WTC11 (cell line): ENCODE results near the gene VEZT. TPM values are rescaled to one million over a fixed set of nuclear protein-coding genes. Genes with fewer than 3 reads are reported as not detected.

Source experiments
- ATAC-seq: fragments of 200-7000 bp; cut with Tn5 transposase; 2 replicates; pipeline ENCODE4 v1.10.0; 2021; ENCODE audit warnings: mild to moderate bottlenecking, moderate library complexity
- CTCF ChIA-PET: fragments of 300-600 bp; sonication (Branson Sonifier 250); formaldehyde crosslinking; loops from one replicate; lab custom pipeline; 2021; ENCODE audit warnings: antibody characterized with exemption; lab: Charles Lee
- POLR2A ChIA-PET: fragments of 350-600 bp; sonication (Branson Sonifier 250); formaldehyde crosslinking; loops from one replicate; lab custom pipeline; 2021; ENCODE audit warnings: antibody characterized with exemption; lab: Charles Lee
- DNase-seq: peaks from one replicate; pipeline ENCODE4 v3.0.0; 2021; ENCODE audit warnings: low spot score
- H3K27ac Mint-ChIP-seq: 2 replicates; pipeline ENCODE4 v1.8.0; 2021; ENCODE audit warnings: mixed read lengths
- H3K27me3 Mint-ChIP-seq: 2 replicates; pipeline ENCODE4 v1.8.0; 2021; ENCODE audit warnings: low read depth, mild to moderate bottlenecking, moderate library complexity, mixed read lengths
- H3K36me3 Mint-ChIP-seq: 2 replicates; pipeline ENCODE4 v1.8.0; 2021; ENCODE audit warnings: mixed read lengths
- H3K4me1 Mint-ChIP-seq: 2 replicates; pipeline ENCODE4 v1.8.0; 2022; ENCODE audit warnings: mixed read lengths
- H3K4me3 Mint-ChIP-seq: 2 replicates; pipeline ENCODE4 v1.8.0; 2021; ENCODE audit warnings: mild to moderate bottlenecking, moderate library complexity, mixed read lengths
- H3K9me3 Mint-ChIP-seq: 2 replicates; pipeline ENCODE4 v1.8.0; 2021; ENCODE audit warnings: mixed read lengths
- ESRRA ChIP-seq: sonication (generic); formaldehyde crosslinking; IDR thresholded peaks from 2 replicates; pipeline ENCODE4 v1.8.1; 2022; ENCODE audit warnings: mild to moderate bottlenecking, missing genetic modification reagents, borderline replicate concordance
- GABPB1 ChIP-seq: sonication (generic); formaldehyde crosslinking; IDR thresholded peaks from 2 replicates; pipeline ENCODE4 v1.8.1; 2023; ENCODE audit warnings: mild to moderate bottlenecking, missing genetic modification reagents
- HMGA2 ChIP-seq: fragments of 250-450 bp; sonication (Bioruptor Pico); IDR thresholded peaks from 2 replicates; pipeline ENCODE4 v1.4.0; 2021; ENCODE audit warnings: mild to moderate bottlenecking, moderate library complexity
- IRF2 ChIP-seq: sonication (generic); formaldehyde crosslinking; IDR thresholded peaks from 2 replicates; pipeline ENCODE4 v1.8.0; 2022; ENCODE audit warnings: low read depth, missing genetic modification reagents, borderline replicate concordance
- MXD4 ChIP-seq: fragments of 250-450 bp; sonication (Bioruptor Pico); IDR thresholded peaks from 2 replicates; pipeline ENCODE4 v1.8.0; 2021; ENCODE audit warnings: mild to moderate bottlenecking, moderate library complexity, borderline replicate concordance
- NR2C2 ChIP-seq: sonication (generic); formaldehyde crosslinking; IDR thresholded peaks from 2 replicates; pipeline ENCODE4 v1.8.0; 2022; ENCODE audit warnings: mild to moderate bottlenecking, missing genetic modification reagents
- TCF7 ChIP-seq: sonication (generic); formaldehyde crosslinking; IDR thresholded peaks from 2 replicates; pipeline ENCODE4 v1.8.0; 2022; ENCODE audit warnings: mild to moderate bottlenecking, low read depth, missing genetic modification reagents, moderate library complexity
- ZBTB21 ChIP-seq: sonication (generic); formaldehyde crosslinking; IDR thresholded peaks from 2 replicates; pipeline ENCODE4 v1.8.1; 2023; ENCODE audit warnings: mild to moderate bottlenecking, missing genetic modification reagents, borderline replicate concordance
- ZNF121 ChIP-seq: sonication (generic); formaldehyde crosslinking; IDR thresholded peaks from 2 replicates; pipeline ENCODE4 v1.8.0; 2023; ENCODE audit warnings: missing genetic modification reagents
- total RNA-seq: library from RNA; stranded (reverse); gene quantifications from 3 replicates; pipeline ENCODE4 v1.2.3, GENCODE V29; 2021
- TF ChIP-seq, protein P1 (sequence below): fragments of 250-450 bp; sonication (Bioruptor Pico); IDR thresholded peaks from 2 replicates; pipeline ENCODE4 v1.9.0; 2021; ENCODE audit warnings: moderate library complexity, mild to moderate bottlenecking, inconsistent platforms, borderline replicate concordance
- TF ChIP-seq, protein P2 (sequence below): sonication (generic); formaldehyde crosslinking; IDR thresholded peaks from 2 replicates; pipeline ENCODE4 v1.8.1; 2022; ENCODE audit warnings: low read depth, mild to moderate bottlenecking, moderate library complexity, missing genetic modification reagents, borderline replicate concordance
- TF ChIP-seq, protein P3 (sequence below): sonication (generic); formaldehyde crosslinking; IDR thresholded peaks from 2 replicates; pipeline ENCODE4 v1.8.1; 2022; ENCODE audit warnings: mild to moderate bottlenecking, moderate library complexity, missing genetic modification reagents
- TF ChIP-seq, protein P4 (sequence below): sonication (generic); formaldehyde crosslinking; IDR thresholded peaks from 2 replicates; pipeline ENCODE4 v1.8.1; 2023; ENCODE audit warnings: mild to moderate bottlenecking, missing genetic modification reagents, borderline replicate concordance
- TF ChIP-seq, protein P5 (sequence below): sonication (generic); formaldehyde crosslinking; conservative IDR thresholded peaks from 2 replicates; pipeline ENCODE4 v1.8.1; 2023; ENCODE audit warnings: mild to moderate bottlenecking, low read depth, missing genetic modification reagents, moderate library complexity
- TF ChIP-seq, protein P6 (sequence below): sonication (generic); formaldehyde crosslinking; conservative IDR thresholded peaks from 2 replicates; pipeline ENCODE4 v1.8.1; 2022; ENCODE audit warnings: mild to moderate bottlenecking, missing genetic modification reagents
- TF ChIP-seq, protein P7 (sequence below): sonication (generic); formaldehyde crosslinking; IDR thresholded peaks from 2 replicates; pipeline ENCODE4 v1.8.0; 2022; ENCODE audit warnings: mild to moderate bottlenecking, missing genetic modification reagents
- TF ChIP-seq, protein P8 (sequence below): sonication (generic); formaldehyde crosslinking; IDR thresholded peaks from 2 replicates; pipeline ENCODE4 v1.8.1; 2023; ENCODE audit warnings: mild to moderate bottlenecking, missing genetic modification reagents
- TF ChIP-seq, protein P9 (sequence below): fragments of 250-450 bp; sonication (Bioruptor Pico); IDR thresholded peaks from 2 replicates; pipeline ENCODE4 v1.9.0; 2021; ENCODE audit warnings: mild to moderate bottlenecking

Gene VEZT
- total RNA-seq, 1 experiment from 2014 or later: 54.5 TPM

DNA sequence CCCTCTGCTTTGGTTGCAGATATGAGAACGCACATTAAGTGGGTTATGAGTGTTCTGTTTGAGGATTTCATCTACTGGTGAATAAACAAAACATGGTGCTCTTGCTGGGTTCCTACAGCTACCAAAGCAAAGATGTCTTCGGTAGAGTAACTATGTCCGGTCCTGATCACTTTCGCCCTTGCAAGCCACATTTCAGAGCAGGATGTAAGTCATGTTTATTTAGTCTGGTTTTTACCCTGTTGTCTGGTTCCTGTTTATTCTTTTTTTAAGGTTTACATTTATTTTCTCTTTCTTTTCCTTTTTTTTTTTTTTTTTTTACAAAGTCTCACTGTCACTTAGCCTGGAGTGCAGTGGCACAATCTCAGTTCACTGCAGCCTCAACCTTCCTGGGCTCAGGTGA, 99.2 kb downstream of the VEZT start:
- no peaks in the 10 kb centered on the region for H3K27me3 Mint-ChIP-seq
- TF ChIP-seq ESRRA: no peak
- no peak for TF ChIP-seq MXD4
- no peak for TF ChIP-seq NR2C2 (CRISPR knock-in tag)
- TF ChIP-seq, protein P1, sequence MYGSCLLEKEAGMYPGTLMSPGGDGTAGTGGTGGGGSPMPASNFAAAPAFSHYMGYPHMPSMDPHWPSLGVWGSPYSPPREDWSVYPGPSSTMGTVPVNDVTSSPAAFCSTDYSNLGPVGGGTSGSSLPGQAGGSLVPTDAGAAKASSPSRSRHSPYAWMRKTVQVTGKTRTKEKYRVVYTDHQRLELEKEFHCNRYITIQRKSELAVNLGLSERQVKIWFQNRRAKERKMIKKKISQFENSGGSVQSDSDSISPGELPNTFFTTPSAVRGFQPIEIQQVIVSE (CRISPR knock-in tag): no peak
- no peak for TF ChIP-seq ZBTB21 (CRISPR knock-in tag)
- TF ChIP-seq GABPB1 (CRISPR knock-in tag): no peak
- no peak for TF ChIP-seq IRF2 (CRISPR knock-in tag)
- no peak for TF ChIP-seq TCF7
- TF ChIP-seq, protein P2, sequence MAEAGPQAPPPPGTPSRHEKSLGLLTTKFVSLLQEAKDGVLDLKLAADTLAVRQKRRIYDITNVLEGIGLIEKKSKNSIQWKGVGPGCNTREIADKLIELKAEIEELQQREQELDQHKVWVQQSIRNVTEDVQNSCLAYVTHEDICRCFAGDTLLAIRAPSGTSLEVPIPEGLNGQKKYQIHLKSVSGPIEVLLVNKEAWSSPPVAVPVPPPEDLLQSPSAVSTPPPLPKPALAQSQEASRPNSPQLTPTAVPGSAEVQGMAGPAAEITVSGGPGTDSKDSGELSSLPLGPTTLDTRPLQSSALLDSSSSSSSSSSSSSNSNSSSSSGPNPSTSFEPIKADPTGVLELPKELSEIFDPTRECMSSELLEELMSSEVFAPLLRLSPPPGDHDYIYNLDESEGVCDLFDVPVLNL (CRISPR knock-in tag): no peak
- TF ChIP-seq, protein P3, sequence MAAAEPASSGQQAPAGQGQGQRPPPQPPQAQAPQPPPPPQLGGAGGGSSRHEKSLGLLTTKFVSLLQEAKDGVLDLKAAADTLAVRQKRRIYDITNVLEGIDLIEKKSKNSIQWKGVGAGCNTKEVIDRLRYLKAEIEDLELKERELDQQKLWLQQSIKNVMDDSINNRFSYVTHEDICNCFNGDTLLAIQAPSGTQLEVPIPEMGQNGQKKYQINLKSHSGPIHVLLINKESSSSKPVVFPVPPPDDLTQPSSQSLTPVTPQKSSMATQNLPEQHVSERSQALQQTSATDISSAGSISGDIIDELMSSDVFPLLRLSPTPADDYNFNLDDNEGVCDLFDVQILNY: no peak
- TF ChIP-seq, protein P4, sequence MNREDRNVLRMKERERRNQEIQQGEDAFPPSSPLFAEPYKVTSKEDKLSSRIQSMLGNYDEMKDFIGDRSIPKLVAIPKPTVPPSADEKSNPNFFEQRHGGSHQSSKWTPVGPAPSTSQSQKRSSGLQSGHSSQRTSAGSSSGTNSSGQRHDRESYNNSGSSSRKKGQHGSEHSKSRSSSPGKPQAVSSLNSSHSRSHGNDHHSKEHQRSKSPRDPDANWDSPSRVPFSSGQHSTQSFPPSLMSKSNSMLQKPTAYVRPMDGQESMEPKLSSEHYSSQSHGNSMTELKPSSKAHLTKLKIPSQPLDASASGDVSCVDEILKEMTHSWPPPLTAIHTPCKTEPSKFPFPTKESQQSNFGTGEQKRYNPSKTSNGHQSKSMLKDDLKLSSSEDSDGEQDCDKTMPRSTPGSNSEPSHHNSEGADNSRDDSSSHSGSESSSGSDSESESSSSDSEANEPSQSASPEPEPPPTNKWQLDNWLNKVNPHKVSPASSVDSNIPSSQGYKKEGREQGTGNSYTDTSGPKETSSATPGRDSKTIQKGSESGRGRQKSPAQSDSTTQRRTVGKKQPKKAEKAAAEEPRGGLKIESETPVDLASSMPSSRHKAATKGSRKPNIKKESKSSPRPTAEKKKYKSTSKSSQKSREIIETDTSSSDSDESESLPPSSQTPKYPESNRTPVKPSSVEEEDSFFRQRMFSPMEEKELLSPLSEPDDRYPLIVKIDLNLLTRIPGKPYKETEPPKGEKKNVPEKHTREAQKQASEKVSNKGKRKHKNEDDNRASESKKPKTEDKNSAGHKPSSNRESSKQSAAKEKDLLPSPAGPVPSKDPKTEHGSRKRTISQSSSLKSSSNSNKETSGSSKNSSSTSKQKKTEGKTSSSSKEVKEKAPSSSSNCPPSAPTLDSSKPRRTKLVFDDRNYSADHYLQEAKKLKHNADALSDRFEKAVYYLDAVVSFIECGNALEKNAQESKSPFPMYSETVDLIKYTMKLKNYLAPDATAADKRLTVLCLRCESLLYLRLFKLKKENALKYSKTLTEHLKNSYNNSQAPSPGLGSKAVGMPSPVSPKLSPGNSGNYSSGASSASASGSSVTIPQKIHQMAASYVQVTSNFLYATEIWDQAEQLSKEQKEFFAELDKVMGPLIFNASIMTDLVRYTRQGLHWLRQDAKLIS (CRISPR knock-in tag): no peak
- TF ChIP-seq, protein P5, sequence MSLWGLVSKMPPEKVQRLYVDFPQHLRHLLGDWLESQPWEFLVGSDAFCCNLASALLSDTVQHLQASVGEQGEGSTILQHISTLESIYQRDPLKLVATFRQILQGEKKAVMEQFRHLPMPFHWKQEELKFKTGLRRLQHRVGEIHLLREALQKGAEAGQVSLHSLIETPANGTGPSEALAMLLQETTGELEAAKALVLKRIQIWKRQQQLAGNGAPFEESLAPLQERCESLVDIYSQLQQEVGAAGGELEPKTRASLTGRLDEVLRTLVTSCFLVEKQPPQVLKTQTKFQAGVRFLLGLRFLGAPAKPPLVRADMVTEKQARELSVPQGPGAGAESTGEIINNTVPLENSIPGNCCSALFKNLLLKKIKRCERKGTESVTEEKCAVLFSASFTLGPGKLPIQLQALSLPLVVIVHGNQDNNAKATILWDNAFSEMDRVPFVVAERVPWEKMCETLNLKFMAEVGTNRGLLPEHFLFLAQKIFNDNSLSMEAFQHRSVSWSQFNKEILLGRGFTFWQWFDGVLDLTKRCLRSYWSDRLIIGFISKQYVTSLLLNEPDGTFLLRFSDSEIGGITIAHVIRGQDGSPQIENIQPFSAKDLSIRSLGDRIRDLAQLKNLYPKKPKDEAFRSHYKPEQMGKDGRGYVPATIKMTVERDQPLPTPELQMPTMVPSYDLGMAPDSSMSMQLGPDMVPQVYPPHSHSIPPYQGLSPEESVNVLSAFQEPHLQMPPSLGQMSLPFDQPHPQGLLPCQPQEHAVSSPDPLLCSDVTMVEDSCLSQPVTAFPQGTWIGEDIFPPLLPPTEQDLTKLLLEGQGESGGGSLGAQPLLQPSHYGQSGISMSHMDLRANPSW (CRISPR knock-in tag): no peak
- TF ChIP-seq HMGA2 (CRISPR knock-in tag): no peak
- TF ChIP-seq, protein P6, sequence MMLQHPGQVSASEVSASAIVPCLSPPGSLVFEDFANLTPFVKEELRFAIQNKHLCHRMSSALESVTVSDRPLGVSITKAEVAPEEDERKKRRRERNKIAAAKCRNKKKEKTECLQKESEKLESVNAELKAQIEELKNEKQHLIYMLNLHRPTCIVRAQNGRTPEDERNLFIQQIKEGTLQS (CRISPR knock-in tag): no peak
- TF ChIP-seq, protein P7, sequence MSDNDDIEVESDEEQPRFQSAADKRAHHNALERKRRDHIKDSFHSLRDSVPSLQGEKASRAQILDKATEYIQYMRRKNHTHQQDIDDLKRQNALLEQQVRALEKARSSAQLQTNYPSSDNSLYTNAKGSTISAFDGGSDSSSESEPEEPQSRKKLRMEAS: no peak
- TF ChIP-seq, protein P8, sequence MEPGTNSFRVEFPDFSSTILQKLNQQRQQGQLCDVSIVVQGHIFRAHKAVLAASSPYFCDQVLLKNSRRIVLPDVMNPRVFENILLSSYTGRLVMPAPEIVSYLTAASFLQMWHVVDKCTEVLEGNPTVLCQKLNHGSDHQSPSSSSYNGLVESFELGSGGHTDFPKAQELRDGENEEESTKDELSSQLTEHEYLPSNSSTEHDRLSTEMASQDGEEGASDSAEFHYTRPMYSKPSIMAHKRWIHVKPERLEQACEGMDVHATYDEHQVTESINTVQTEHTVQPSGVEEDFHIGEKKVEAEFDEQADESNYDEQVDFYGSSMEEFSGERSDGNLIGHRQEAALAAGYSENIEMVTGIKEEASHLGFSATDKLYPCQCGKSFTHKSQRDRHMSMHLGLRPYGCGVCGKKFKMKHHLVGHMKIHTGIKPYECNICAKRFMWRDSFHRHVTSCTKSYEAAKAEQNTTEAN (CRISPR knock-in tag): no peak
- TF ChIP-seq, protein P9, sequence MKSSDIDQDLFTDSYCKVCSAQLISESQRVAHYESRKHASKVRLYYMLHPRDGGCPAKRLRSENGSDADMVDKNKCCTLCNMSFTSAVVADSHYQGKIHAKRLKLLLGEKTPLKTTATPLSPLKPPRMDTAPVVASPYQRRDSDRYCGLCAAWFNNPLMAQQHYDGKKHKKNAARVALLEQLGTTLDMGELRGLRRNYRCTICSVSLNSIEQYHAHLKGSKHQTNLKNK (CRISPR knock-in tag): no peak
- no peak for TF ChIP-seq ZNF121 (CRISPR knock-in tag)
- ChIA-PET POLR2A (no interaction called here), CTCF (no interaction called here)
- DNase-seq (no peak), ATAC-seq (no peak)
- H3K36me3 Mint-ChIP-seq: no peaks in the 10 kb centered on the region
- no peaks in the 10 kb centered on the region for H3K9me3 Mint-ChIP-seq
- no peaks in the 10 kb centered on the region for H3K4me1 Mint-ChIP-seq
- no peak overlapping the region for H3K4me3 Mint-ChIP-seq
- H3K27ac Mint-ChIP-seq: no peak overlapping the region
